CD14-positive monocyte (primary cell): Measurements from ENCODE around the gene DHX38. TPM values are rescaled to one million over a fixed set of nuclear protein-coding genes. Genes with fewer than 3 reads are reported as not detected.

Experiments used
- DNase-seq, 3 donors: peaks; one replicate each; pipeline ENCODE4 v3.0.0-alpha.2; 2011 to 2022
- H2AFZ ChIP-seq: 2 replicates; pipeline ENCODE4 v1.6.0; 2012; ENCODE audit warnings: mild to moderate bottlenecking, low read depth, low read length, inconsistent platforms; ENCODE audit not compliant: insufficient read depth, poor library complexity, severe bottlenecking
- H3K27ac ChIP-seq, 2 donors: 1 replicate in 1 of 2; 2 replicates in 1 of 2; pipeline ENCODE4 v1.5.1; 2012 to 2013; ENCODE audit warnings: low read length in 2 of 2, control low read depth in 1 of 2, inconsistent platforms in 1 of 2, low read depth in 1 of 2, mild to moderate bottlenecking in 1 of 2
- H3K27me3 ChIP-seq, 2 donors: one replicate each; pipeline versions ENCODE4 v1.6.0 to v1.6.1; 2011 to 2013; ENCODE audit warnings: low read length in 2 of 2; ENCODE audit not compliant: control insufficient read depth in 2 of 2, insufficient read depth in 2 of 2
- H3K36me3 ChIP-seq, 2 donors: replicated peaks in 1 of 2; 1 replicate in 1 of 2; 2 replicates in 1 of 2; pipeline versions ENCODE4 v1.5.1 to v1.6.1; 2012 to 2013; ENCODE audit warnings: low read length in 2 of 2, control low read depth in 1 of 2, inconsistent platforms in 1 of 2, mild to moderate bottlenecking in 1 of 2; ENCODE audit not compliant: insufficient read depth in 2 of 2, control insufficient read depth in 1 of 2
- H3K4me1 ChIP-seq, 2 donors: 1 replicate in 1 of 2; 2 replicates in 1 of 2; pipeline versions ENCODE4 v1.5.1 to v1.6.1; 2012 to 2013; ENCODE audit warnings: low read length in 2 of 2, control low read depth in 1 of 2, inconsistent platforms in 1 of 2, mild to moderate bottlenecking in 1 of 2, moderate library complexity in 1 of 2; ENCODE audit not compliant: insufficient read depth in 2 of 2, control insufficient read depth in 1 of 2
- H3K4me2 ChIP-seq: replicated peaks from 2 replicates; pipeline ENCODE3; 2012; ENCODE audit warnings: low read length, moderate library complexity, mild to moderate bottlenecking; ENCODE audit not compliant: poor library complexity, severe bottlenecking; ENCODE audit errors: extremely low read depth
- H3K4me3 ChIP-seq, 3 experiments: fragments of 200-600 bp in 1 of 3; sonication (generic) in 1 of 3; replicated peaks in 1 of 3; 1 replicate in 2 of 3; 2 replicates in 1 of 3; pipeline ENCODE4 v1.5.1; 2011 to 2013; ENCODE audit warnings: low read length in 3 of 3, mild to moderate bottlenecking in 3 of 3, control low read depth in 2 of 3, low read depth in 2 of 3, inconsistent platforms in 1 of 3, moderate library complexity in 1 of 3
- H3K79me2 ChIP-seq: 2 replicates; pipeline ENCODE4 v1.6.0; 2012; ENCODE audit warnings: mild to moderate bottlenecking, control low read depth, inconsistent platforms, low read length, moderate library complexity; ENCODE audit not compliant: insufficient read depth
- H3K9ac ChIP-seq: 2 replicates; pipeline ENCODE4 v1.6.0; 2017; ENCODE audit warnings: low read length, mild to moderate bottlenecking; ENCODE audit not compliant: insufficient read depth, poor library complexity, severe bottlenecking
- H3K9me3 ChIP-seq, 2 donors: replicated peaks in 1 of 2; 1 replicate in 1 of 2; 2 replicates in 1 of 2; pipeline versions ENCODE4 v1.5.1 to v1.6.1; 2012 to 2013; ENCODE audit warnings: low read length in 2 of 2, control low read depth in 1 of 2; ENCODE audit not compliant: control insufficient read depth in 1 of 2, insufficient read depth in 1 of 2
- H4K20me1 ChIP-seq: 2 replicates; pipeline ENCODE4 v1.6.0; 2012; ENCODE audit warnings: mild to moderate bottlenecking, low read length, control low read depth, moderate library complexity; ENCODE audit not compliant: insufficient read depth
- H3K27ac Mint-ChIP-seq, 7 donors: one replicate each; pipeline ENCODE4 v1.8.0; 2020; ENCODE audit warnings: mild to moderate bottlenecking in 7 of 7, mixed read lengths in 7 of 7, moderate library complexity in 6 of 7, inconsistent platforms in 2 of 7
- H3K27me3 Mint-ChIP-seq, 3 donors: one replicate each; pipeline ENCODE4 v1.8.0; 2021 to 2022; ENCODE audit warnings: low read depth in 3 of 3, mild to moderate bottlenecking in 3 of 3, mixed read lengths in 3 of 3, moderate library complexity in 3 of 3, inconsistent platforms in 1 of 3
- H3K36me3 Mint-ChIP-seq, 2 donors: one replicate each; pipeline ENCODE4 v1.8.0; 2020; ENCODE audit warnings: mixed read lengths in 2 of 2, inconsistent platforms in 1 of 2, mild to moderate bottlenecking in 1 of 2
- H3K4me1 Mint-ChIP-seq: one replicate; pipeline ENCODE4 v1.8.0; 2020; ENCODE audit warnings: mild to moderate bottlenecking, mixed read lengths
- H3K4me3 Mint-ChIP-seq, 2 donors: one replicate each; pipeline ENCODE4 v1.8.0; 2020; ENCODE audit warnings: mild to moderate bottlenecking in 2 of 2, mixed read lengths in 2 of 2, moderate library complexity in 1 of 2
- H3K9me3 Mint-ChIP-seq, 7 donors: one replicate each; pipeline ENCODE4 v1.8.0; 2020 to 2022; ENCODE audit warnings: mixed read lengths in 7 of 7, mild to moderate bottlenecking in 6 of 7, moderate library complexity in 6 of 7, inconsistent platforms in 2 of 7
- CTCF ChIP-seq: fragments of 200-600 bp; IDR thresholded peaks from one replicate; pipeline ENCODE4 v1.8.0; 2022; ENCODE audit warnings: antibody characterized with exemption, mild to moderate bottlenecking
- WGBS: methylation state at CpG from one replicate; pipeline ENCODE4 v1.1.5; 2013; ENCODE audit warnings: missing lambda C conversion rate; ENCODE audit not compliant: insufficient coverage; 5-methylcytosine and 5-hydroxymethylcytosine counted together
- intact Hi-C, 2 donors: fragments of 100-400 bp; cut with micrococcal nuclease; formaldehyde crosslinking; loops; one replicate each; pipeline versions ENCODE4 v1.15.0 to v1.15.1; 2023
- polyA plus RNA-seq, 3 donors: library from polyadenylated mRNA; depleted of rRNA in 1 of 3; unstranded in 2 of 3; stranded (reverse) in 1 of 3; fragments of 300-500 nt in 2 of 3; fragments of >200 nt in 1 of 3; fragmentation: Illumina TruSeq in 2 of 3; gene quantifications; 1 replicate in 2 of 3; 2 replicates in 1 of 3; pipeline ENCODE4 v1.2.3, GENCODE V29; 2012 to 2021

The DHX38 gene
- polyA plus RNA-seq, 3 donors: 9.1 to 91.5 (median 19.2) TPM

GRCh38 chr16:72162105-72162692 is 68.6 kb downstream of the DHX38 start:
- H3K4me3 ChIP-seq: no peak overlapping the region
- H3K36me3 ChIP-seq: no peaks in the 10 kb centered on the region
- no peak overlapping the region for H2AFZ ChIP-seq
- no peaks in the 10 kb centered on the region for H3K27me3 ChIP-seq
- no peaks in the 10 kb centered on the region for H4K20me1 ChIP-seq
- intact Hi-C loops: loop anchor here in 1 of 2 donors (10.0 kb wide), 1 partner anchor 53 kb away; no protein-coding TSS in a partner anchor
- H3K27ac ChIP-seq: no peak overlapping the region
- Mint-ChIP-seq H3K36me3 (peaks cover 3 to 12% of the 10 kb centered on the region in 2 donors), H3K27ac (peak overlapping the region in 1 of 7 donors; percentile 37), H3K4me3 (no peak overlapping the region), H3K27me3 (peaks cover 0 to 1% (median 0%) of the 10 kb centered on the region in 3 donors), H3K4me1 (peaks cover 8% of the 10 kb centered on the region), H3K9me3 (peaks cover 7 to 15% (median 13%) of the 10 kb centered on the region in 7 donors)
- H3K4me1 ChIP-seq: no peaks in the 10 kb centered on the region
- peaks cover 13 to 15% of the 10 kb centered on the region in 2 donors for H3K9me3 ChIP-seq
- H3K79me2 ChIP-seq: no peaks in the 10 kb centered on the region
- H3K9ac ChIP-seq: no peak overlapping the region
- no peak overlapping the region for H3K4me2 ChIP-seq
- no peak for DNase-seq
- no peak for TF ChIP-seq CTCF
- WGBS: 67% methylated on average over 1 of the region's 6 CpGs

Other genes starting within 250 kb of the DHX38 start
- 10 to 100 TPM in 2 of 3 donors, 1 to 10 TPM in 1; 6.7 to 27.9 (median 10.0) TPM for gene ATXN1L, start 247.9 kb upstream of the DHX38 start, polyA plus RNA-seq
- 1 to 10 TPM; 3.1 to 5.4 (median 4.9) TPM for gene ZNF821, start 209.7 kb upstream of the DHX38 start, polyA plus RNA-seq
- 100 to 1,000 TPM in 2 of 3 donors, 10 to 100 TPM in 1; 81.3 to 233 (median 102) TPM for gene IST1, start 198.3 kb upstream of the DHX38 start, polyA plus RNA-seq
- under 1 TPM in 1 of 3 donors, not detected in 2; 0.03 TPM for gene PKD1L3, start 93.4 kb upstream of the DHX38 start, polyA plus RNA-seq
- 1 to 10 TPM; 2.2 to 3.8 (median 2.4) TPM for gene DHODH, start 85.1 kb upstream of the DHX38 start, polyA plus RNA-seq
- gene HP, start 39.3 kb upstream of the DHX38 start, polyA plus RNA-seq: 10 to 100 TPM in 2 of 3 donors, 1 to 10 TPM in 1; 9.3 to 59.4 (median 47.8) TPM
- gene HPR, start 30.6 kb upstream of the DHX38 start, polyA plus RNA-seq: not detected
- gene TXNL4B, start 227 bp upstream of the DHX38 start, polyA plus RNA-seq: 10 to 100 TPM in 1 of 3 donors, 1 to 10 TPM in 2; 6.4 to 10.9 (median 7.0) TPM
- under 1 TPM; 0.15 to 0.87 (median 0.18) TPM for gene PMFBP1, start 78.3 kb downstream of the DHX38 start, polyA plus RNA-seq